ENCODE results near the gene CDK5RAP1.

The CDK5RAP1 gene

GRCh38 chr20:33387177-33387576, 14.1 kb downstream of the CDK5RAP1 start:
- H3K36me3 ChIP-seq (replicated peaks): peaks cover 64% of the 10 kb centered on the region
- in situ Hi-C loops (cut with MboI; ENCODE audit: low sequenced_read_pairs): no loop called here
- no peaks in the 10 kb centered on the region for H3K27me3 ChIP-seq (ENCODE audit: low read depth)
- DNase-seq (ENCODE audit: low spot score in 2 of 2): no peak
- no peaks in the 10 kb centered on the region for H3K4me1 ChIP-seq
- no peaks in the 10 kb centered on the region for H3K9me3 ChIP-seq
- no peak overlapping the region for H3K4me3 ChIP-seq

GRCh38 chr20:33386673-33387072, 14.6 kb downstream of the CDK5RAP1 start:
- Histone ChIP-seq H3K4me1 (no peaks in the 10 kb centered on the region), H3K9me3 (no peaks in the 10 kb centered on the region), H3K36me3 (replicated peaks) (peaks cover 62% of the 10 kb centered on the region), H3K27me3 (ENCODE audit: low read depth) (no peaks in the 10 kb centered on the region), H3K4me3 (no peak overlapping the region)
- DNase-seq (ENCODE audit: low spot score in 2 of 2): no peak
- in situ Hi-C loops (cut with MboI; ENCODE audit: low sequenced_read_pairs): no loop called here

GRCh38 chr20:33377366-33377765, 24.0 kb downstream of the CDK5RAP1 start:
- peaks cover 51% of the 10 kb centered on the region for H3K36me3 ChIP-seq (replicated peaks)
- no peaks in the 10 kb centered on the region for H3K27me3 ChIP-seq (ENCODE audit: low read depth)
- H3K9me3 ChIP-seq: no peaks in the 10 kb centered on the region
- no peak overlapping the region for H3K4me3 ChIP-seq
- in situ Hi-C loops (cut with MboI; ENCODE audit: low sequenced_read_pairs): no loop called here
- DNase-seq (ENCODE audit: low spot score in 2 of 2): no peak
- H3K4me1 ChIP-seq: no peaks in the 10 kb centered on the region

- in situ Hi-C loops (cut with MboI; ENCODE audit: low sequenced_read_pairs): no loop called here
- Histone ChIP-seq H3K4me3 (no peak overlapping the region), H3K36me3 (replicated peaks) (peaks cover 64% of the 10 kb centered on the region), H3K4me1 (no peaks in the 10 kb centered on the region), H3K9me3 (no peaks in the 10 kb centered on the region), H3K27me3 (ENCODE audit: low read depth) (no peaks in the 10 kb centered on the region)
- no peak for DNase-seq (ENCODE audit: low spot score in 2 of 2)
Observed at GRCh38 chr20:33373735-33374605, 27.3 kb downstream of the CDK5RAP1 start.

GRCh38 chr20:33372993-33373441, 28.3 kb downstream of the CDK5RAP1 start:
- Histone ChIP-seq H3K9me3 (no peaks in the 10 kb centered on the region), H3K4me3 (no peak overlapping the region), H3K27me3 (ENCODE audit: low read depth) (no peaks in the 10 kb centered on the region), H3K4me1 (no peaks in the 10 kb centered on the region), H3K36me3 (replicated peaks) (peaks cover 54% of the 10 kb centered on the region)
- DNase-seq (ENCODE audit: low spot score in 2 of 2): no peak
- in situ Hi-C loops (cut with MboI; ENCODE audit: low sequenced_read_pairs): no loop called here

- H3K27me3 ChIP-seq (ENCODE audit: low read depth): no peaks in the 10 kb centered on the region
- no peak for DNase-seq (ENCODE audit: low spot score in 2 of 2)
- in situ Hi-C loops (cut with MboI; ENCODE audit: low sequenced_read_pairs): no loop called here
- no peak overlapping the region for H3K4me3 ChIP-seq
- H3K4me1 ChIP-seq: no peaks in the 10 kb centered on the region
- H3K36me3 ChIP-seq (replicated peaks): peaks cover 63% of the 10 kb centered on the region
- no peaks in the 10 kb centered on the region for H3K9me3 ChIP-seq
Observed at GRCh38 chr20:33370291-33370690, 31.0 kb downstream of the CDK5RAP1 start.

GRCh38 chr20:33362898-33363297, 38.4 kb downstream of the CDK5RAP1 start:
- Histone ChIP-seq H3K4me3 (no peak overlapping the region), H3K4me1 (no peaks in the 10 kb centered on the region), H3K36me3 (replicated peaks) (peaks cover 56% of the 10 kb centered on the region), H3K9me3 (no peaks in the 10 kb centered on the region), H3K27me3 (ENCODE audit: low read depth) (no peaks in the 10 kb centered on the region)
- no peak for DNase-seq (ENCODE audit: low spot score in 2 of 2)
- in situ Hi-C loops (cut with MboI; ENCODE audit: low sequenced_read_pairs): no loop called here

- Histone ChIP-seq H3K9me3 (no peaks in the 10 kb centered on the region), H3K4me1 (no peaks in the 10 kb centered on the region), H3K4me3 (no peak overlapping the region), H3K27me3 (ENCODE audit: low read depth) (no peaks in the 10 kb centered on the region), H3K36me3 (replicated peaks) (peaks cover 29% of the 10 kb centered on the region)
- no peak for DNase-seq (ENCODE audit: low spot score in 2 of 2)
- in situ Hi-C loops (cut with MboI; ENCODE audit: low sequenced_read_pairs): no loop called here
Observed at GRCh38 chr20:33359399-33360261, 41.7 kb downstream of the CDK5RAP1 start.

GRCh38 chr20:33353013-33353402, 48.3 kb downstream of the CDK5RAP1 start:
- Histone ChIP-seq H3K9me3 (no peaks in the 10 kb centered on the region), H3K27me3 (ENCODE audit: low read depth) (no peaks in the 10 kb centered on the region), H3K4me1 (no peaks in the 10 kb centered on the region), H3K36me3 (replicated peaks) (no peaks in the 10 kb centered on the region; the same call in 1 of the 2 replicates), H3K4me3 (no peak overlapping the region)
- in situ Hi-C loops (cut with MboI; ENCODE audit: low sequenced_read_pairs): no loop called here
- DNase-seq (ENCODE audit: low spot score in 2 of 2): no peak

GRCh38 chr20:33352258-33353012, 48.9 kb downstream of the CDK5RAP1 start:
- in situ Hi-C loops (cut with MboI; ENCODE audit: low sequenced_read_pairs): no loop called here
- Histone ChIP-seq H3K4me1 (no peaks in the 10 kb centered on the region), H3K9me3 (no peaks in the 10 kb centered on the region), H3K4me3 (no peak overlapping the region), H3K36me3 (replicated peaks) (no peaks in the 10 kb centered on the region; the same call in 1 of the 2 replicates), H3K27me3 (ENCODE audit: low read depth) (no peaks in the 10 kb centered on the region)
- peak in 1 of 2 experiments; percentile 22 for DNase-seq (ENCODE audit: low spot score in 2 of 2)

GRCh38 chr20:33351696-33352095, 49.6 kb downstream of the CDK5RAP1 start:
- H3K27me3 ChIP-seq (ENCODE audit: low read depth): no peaks in the 10 kb centered on the region
- H3K4me3 ChIP-seq: no peak overlapping the region
- in situ Hi-C loops (cut with MboI; ENCODE audit: low sequenced_read_pairs): no loop called here
- H3K4me1 ChIP-seq: no peaks in the 10 kb centered on the region
- H3K36me3 ChIP-seq (replicated peaks): no peaks in the 10 kb centered on the region
- no peak for DNase-seq (ENCODE audit: low spot score in 2 of 2)
- no peaks in the 10 kb centered on the region for H3K9me3 ChIP-seq

- Histone ChIP-seq H3K4me1 (no peaks in the 10 kb centered on the region), H3K4me3 (no peak overlapping the region), H3K9me3 (no peaks in the 10 kb centered on the region), H3K27me3 (ENCODE audit: low read depth) (no peaks in the 10 kb centered on the region), H3K36me3 (replicated peaks) (no peaks in the 10 kb centered on the region)
- in situ Hi-C loops (cut with MboI; ENCODE audit: low sequenced_read_pairs): no loop called here
- no peak for DNase-seq (ENCODE audit: low spot score in 2 of 2)
Observed at GRCh38 chr20:33349493-33349892, 51.8 kb downstream of the CDK5RAP1 start.

- no peaks in the 10 kb centered on the region for H3K36me3 ChIP-seq (replicated peaks)
- no peaks in the 10 kb centered on the region for H3K27me3 ChIP-seq (ENCODE audit: low read depth)
- H3K4me1 ChIP-seq: no peaks in the 10 kb centered on the region
- in situ Hi-C loops (cut with MboI; ENCODE audit: low sequenced_read_pairs): no loop called here
- no peak overlapping the region for H3K4me3 ChIP-seq
- no peak for DNase-seq (ENCODE audit: low spot score in 2 of 2)
- no peaks in the 10 kb centered on the region for H3K9me3 ChIP-seq
Observed at GRCh38 chr20:33348136-33348937, 53.0 kb downstream of the CDK5RAP1 start.

Data from HAP-1 (cell line).